ENCODE results near the gene ADAM12.

ADAM12 gene

DNA sequence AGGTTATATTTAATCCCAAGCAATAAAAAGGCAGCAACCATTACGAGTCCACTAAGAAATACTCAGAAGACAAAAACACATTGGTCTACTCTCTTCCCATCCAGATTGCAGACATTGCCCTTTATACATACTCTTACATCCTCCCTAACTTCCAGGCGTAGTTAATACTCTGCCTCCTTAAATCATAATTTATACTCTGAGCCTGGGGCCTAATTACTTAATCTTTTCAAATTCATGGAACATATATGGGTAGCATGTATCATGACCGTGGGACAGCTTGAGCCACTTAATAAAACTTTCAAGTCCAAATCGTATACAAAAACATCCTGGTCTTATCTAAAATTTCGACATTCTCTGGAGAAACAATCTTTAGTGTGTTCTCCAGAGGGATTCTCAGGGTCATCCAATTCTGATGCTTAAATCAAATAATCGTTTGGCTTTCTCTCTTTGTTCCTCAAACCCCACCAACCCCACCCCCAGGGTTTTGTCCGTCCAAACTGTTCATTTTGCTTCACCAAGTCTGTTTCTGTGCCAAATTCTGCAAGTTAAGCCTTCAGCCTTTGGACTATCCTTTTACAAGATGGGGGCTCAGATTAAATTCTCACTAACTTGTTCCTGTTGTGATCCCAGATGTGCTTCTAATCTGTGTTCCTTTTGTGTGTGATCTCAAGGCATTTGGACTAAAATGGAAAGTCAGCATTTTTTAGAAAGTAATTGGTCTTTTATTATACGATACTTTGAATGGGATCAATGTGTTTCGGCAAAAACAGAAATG is 86.4 kb downstream of the ADAM12 start:
- TF ChIP-seq, protein P1, sequence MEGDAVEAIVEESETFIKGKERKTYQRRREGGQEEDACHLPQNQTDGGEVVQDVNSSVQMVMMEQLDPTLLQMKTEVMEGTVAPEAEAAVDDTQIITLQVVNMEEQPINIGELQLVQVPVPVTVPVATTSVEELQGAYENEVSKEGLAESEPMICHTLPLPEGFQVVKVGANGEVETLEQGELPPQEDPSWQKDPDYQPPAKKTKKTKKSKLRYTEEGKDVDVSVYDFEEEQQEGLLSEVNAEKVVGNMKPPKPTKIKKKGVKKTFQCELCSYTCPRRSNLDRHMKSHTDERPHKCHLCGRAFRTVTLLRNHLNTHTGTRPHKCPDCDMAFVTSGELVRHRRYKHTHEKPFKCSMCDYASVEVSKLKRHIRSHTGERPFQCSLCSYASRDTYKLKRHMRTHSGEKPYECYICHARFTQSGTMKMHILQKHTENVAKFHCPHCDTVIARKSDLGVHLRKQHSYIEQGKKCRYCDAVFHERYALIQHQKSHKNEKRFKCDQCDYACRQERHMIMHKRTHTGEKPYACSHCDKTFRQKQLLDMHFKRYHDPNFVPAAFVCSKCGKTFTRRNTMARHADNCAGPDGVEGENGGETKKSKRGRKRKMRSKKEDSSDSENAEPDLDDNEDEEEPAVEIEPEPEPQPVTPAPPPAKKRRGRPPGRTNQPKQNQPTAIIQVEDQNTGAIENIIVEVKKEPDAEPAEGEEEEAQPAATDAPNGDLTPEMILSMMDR (IDR thresholded peaks at IDR 0.05; ENCODE audit: extremely low read depth, insufficient read depth, missing control alignments), result no peak
- in situ Hi-C loops (cut with MboI; ENCODE audit: low pct_unique_long_range_greater_than_20kb, low sequenced_read_pairs, unreplicated experiment), result no loop called here

DNA sequence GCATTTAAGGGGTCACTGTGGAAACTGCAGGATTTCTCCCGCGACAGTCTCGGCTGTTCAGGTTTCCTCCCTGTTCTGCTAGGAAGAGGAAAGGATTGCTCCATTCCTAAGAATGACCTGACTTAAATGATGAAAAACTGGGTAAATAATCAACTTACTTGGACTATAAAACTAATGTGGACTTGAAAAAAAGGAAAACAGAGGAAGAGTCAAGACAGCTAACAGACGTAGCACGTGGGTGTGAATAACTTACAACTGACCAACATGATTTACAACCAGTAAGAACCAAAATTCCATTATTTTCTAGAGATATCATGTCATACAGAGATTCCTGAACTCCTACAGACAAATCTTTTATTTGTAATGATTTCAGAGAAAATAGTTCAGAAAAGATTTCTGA is 93.8 kb downstream of the ADAM12 start:
- in situ Hi-C loops (cut with MboI; ENCODE audit: low pct_unique_long_range_greater_than_20kb, low sequenced_read_pairs, unreplicated experiment), result no loop called here
- TF ChIP-seq, protein P1 (IDR thresholded peaks at IDR 0.05; ENCODE audit: extremely low read depth, insufficient read depth, missing control alignments), result no peak
- DNase-seq (ENCODE audit: low spot score), result no peak

More for the DNA sequence above, 86.4 kb downstream of the ADAM12 start:
- no peak for DNase-seq (ENCODE audit: low spot score)

DNA sequence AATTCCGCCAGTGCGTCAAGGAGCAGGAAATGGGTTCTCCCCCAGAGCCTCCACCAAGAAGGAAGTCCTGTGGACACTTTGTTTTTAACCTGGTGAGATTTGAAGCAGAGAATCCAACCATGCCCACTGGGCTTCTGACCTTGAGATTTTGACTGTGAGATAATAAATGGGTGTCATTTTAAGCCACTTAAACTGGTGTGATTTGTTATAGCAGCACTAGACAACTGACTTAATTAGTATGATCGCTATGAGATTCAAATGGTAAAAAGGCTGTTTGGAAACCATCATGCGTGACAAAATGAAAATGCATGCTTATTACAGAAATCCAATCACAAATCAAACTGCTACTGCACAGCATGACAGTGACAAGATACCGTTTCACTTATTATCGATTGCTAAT is 98.0 kb downstream of the ADAM12 start:
- TF ChIP-seq, protein P1 (IDR thresholded peaks at IDR 0.05; ENCODE audit: extremely low read depth, insufficient read depth, missing control alignments), result no peak
- DNase-seq (ENCODE audit: low spot score), result no peak
- in situ Hi-C loops (cut with MboI; ENCODE audit: low pct_unique_long_range_greater_than_20kb, low sequenced_read_pairs, unreplicated experiment), result no loop called here

DNA sequence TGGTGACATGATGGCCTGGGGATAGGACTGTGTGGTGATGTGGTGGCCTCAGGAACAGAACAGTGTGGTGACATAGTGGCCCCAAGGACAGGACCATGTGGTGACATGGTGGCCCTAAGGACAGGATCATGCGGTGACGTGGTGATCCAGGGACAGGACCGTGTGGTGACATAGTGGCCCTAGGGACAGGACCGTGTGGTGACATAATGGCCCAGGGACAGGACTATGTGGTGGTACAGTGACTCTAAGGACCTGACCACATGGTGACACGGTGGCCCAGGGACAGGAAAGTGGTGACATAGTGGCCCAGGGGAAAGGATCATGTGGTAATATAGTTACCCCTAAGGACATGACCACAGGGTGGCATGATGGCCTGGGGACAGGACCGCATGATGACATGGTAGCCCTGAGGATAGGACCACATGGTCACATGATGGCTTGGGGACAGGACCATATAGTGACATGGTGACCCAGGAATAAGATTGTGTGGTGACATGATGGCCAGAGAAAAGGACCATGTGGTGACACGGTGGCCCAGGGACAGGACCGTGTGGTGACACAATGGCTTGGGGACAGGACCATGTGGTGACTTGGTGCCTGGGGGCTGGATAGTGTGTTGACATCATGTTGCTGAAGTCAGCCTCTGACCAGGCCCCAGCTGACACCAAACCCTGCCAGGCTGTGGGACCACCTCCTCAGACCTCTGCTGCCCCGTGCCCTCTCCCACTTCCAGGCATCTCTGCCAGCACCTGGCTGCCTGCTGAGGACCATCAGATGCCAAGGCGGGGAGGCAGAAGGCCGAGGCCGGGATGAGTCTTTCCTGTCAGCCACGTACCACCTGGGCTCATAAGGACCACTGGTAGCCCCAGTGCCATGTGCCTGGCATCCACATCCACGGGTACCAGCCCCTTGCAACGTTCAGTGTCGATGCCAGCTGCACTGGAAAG is 99.5 kb downstream of the ADAM12 start:
- no peak for DNase-seq (ENCODE audit: low spot score)
- TF ChIP-seq, protein P1 (IDR thresholded peaks at IDR 0.05; ENCODE audit: extremely low read depth, insufficient read depth, missing control alignments), result no peak
- in situ Hi-C loops (cut with MboI; ENCODE audit: low pct_unique_long_range_greater_than_20kb, low sequenced_read_pairs, unreplicated experiment), result no loop called here

DNA sequence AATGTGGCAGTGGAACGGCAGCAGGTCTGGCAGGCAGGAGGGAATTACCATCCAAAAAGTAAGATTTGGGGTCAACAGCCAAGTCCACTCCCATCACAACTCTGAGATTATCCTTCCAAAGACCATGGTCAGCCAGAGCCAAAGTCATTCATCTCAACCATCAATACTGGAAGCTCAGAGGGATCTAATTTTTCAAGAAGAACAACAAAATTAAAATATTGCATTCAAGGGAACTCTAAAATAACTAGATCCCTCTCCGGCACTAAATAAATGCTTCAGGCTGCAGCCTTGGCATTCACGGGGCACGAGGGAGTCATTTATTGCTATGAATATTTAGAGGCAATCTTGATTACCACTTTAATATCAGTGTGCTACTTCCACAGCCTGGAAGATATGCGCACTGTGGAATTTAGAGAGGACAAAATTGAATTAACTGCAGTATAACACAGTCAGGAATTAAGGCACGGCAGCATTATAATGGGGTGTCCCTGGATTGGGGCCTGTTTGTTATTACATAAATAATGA is 102.0 kb downstream of the ADAM12 start:
- no peak for DNase-seq (ENCODE audit: low spot score)
- TF ChIP-seq, protein P1 (IDR thresholded peaks at IDR 0.05; ENCODE audit: extremely low read depth, insufficient read depth, missing control alignments), result no peak
- in situ Hi-C loops (cut with MboI; ENCODE audit: low pct_unique_long_range_greater_than_20kb, low sequenced_read_pairs, unreplicated experiment), result no loop called here

DNA sequence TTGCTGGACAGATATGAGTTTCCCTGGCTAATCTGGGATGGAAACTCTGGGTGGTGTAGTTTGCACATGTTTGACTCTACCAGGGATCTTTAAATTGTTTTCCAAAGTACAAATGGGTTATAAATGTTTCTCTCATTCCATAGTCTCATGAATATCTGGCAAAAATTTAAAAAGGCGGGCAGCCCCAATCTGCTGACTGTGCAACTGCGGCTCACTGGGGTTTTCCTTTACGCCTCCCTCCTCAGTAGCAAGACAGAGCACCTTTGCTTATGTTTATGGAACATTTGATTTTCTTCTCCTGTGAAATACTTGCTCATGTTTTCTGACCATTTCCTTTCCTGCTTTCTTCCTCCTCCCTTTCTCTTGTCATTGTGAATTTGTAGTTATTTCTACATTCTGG is 105.0 kb downstream of the ADAM12 start:
- in situ Hi-C loops (cut with MboI; ENCODE audit: low pct_unique_long_range_greater_than_20kb, low sequenced_read_pairs, unreplicated experiment), result no loop called here
- TF ChIP-seq, protein P1 (IDR thresholded peaks at IDR 0.05; ENCODE audit: extremely low read depth, insufficient read depth, missing control alignments), result no peak
- no peak for DNase-seq (ENCODE audit: low spot score)

All from GM13977 (cell line).